ENCODE data around the gene MGAT2. TPM values are rescaled to one million over a fixed set of nuclear protein-coding genes. Genes with fewer than 3 reads are reported as not detected.
A peak's percentile ranks its signal among the peaks of the same experiment; 100 is the strongest.

The MGAT2 gene
- 10 to 100 TPM; 33.3 to 43.5 (median 39.7) TPM for total RNA-seq
- polyA plus RNA-seq, result 10 to 100 TPM; 20.5 to 23.9 (median 23.5) TPM
- long read RNA-seq, donor 1, transcript MGAT2-201 (1 exons, 2,687 nt), result major isoform, 50 of 50 reads
- long read RNA-seq, donor 1, partial matches to known transcripts, result 0 of 50 reads
- long read RNA-seq, donor 1, other reads (novel, unspliced or antisense), result 0 of 50 reads
- long read RNA-seq, donor 2, transcript MGAT2-201 (1 exons, 2,687 nt), result major isoform, 36 of 36 reads
- long read RNA-seq, donor 2, partial matches to known transcripts, result 0 of 36 reads
- long read RNA-seq, donor 2, other reads (novel, unspliced or antisense), result 0 of 36 reads

GRCh38 chr14:49620182-49621113 is at the start of gene MGAT2, which contains the start of gene RPL36AL:
Gene MGAT2 (plus strand): TSS chr14:49620799. CDS start chr14:49621269, 470 bp downstream.
Gene RPL36AL (minus strand): TSS chr14:49620626. CDS start chr14:49619104, 1,522 bp downstream.
- H3K27me3 ChIP-seq (replicated peaks in 1 of 7), result no peaks in the 10 kb centered on the region
- peaks cover 0 to 39% (median 15%) of the 10 kb centered on the region in 6 donors for H3K36me3 ChIP-seq
- peaks cover 39 to 81% (median 68%) of the 10 kb centered on the region in 6 donors for H3K4me1 ChIP-seq
- TF ChIP-seq POLR2AphosphoS5 (IDR thresholded peaks at IDR 0.05) (peak; percentile 99), POLR2A (IDR thresholded peaks at IDR 0.05) (peak; percentile 71 to 84 (median 76)), CTCF (IDR thresholded peaks at IDR 0.05 in 8 of 11, conservative IDR thresholded peaks at IDR 0.05 in 3 of 11) (peak in 8 of 11 experiments; percentile 24 to 63 (median 42))
- H3K27ac ChIP-seq, result peak within 1 kb of the TSS; percentile 86 to 98 (median 97)
- WGBS, 5 donors, result 0 to 1% (median 0%) methylated on average over 58 to 85 of the region's 85 CpGs
- peak; percentile 98 for DNase-seq
- H3K9me3 ChIP-seq, result no peaks in the 10 kb centered on the region
- H3K4me3 ChIP-seq, result peak within 1 kb of the TSS; percentile 82 to 98 (median 88)
- intact Hi-C loops (cut with DNase I; ENCODE audit: low total_unique reads), result loop anchor here (10.0 kb wide), 1 partner anchor 214 kb away; no protein-coding TSS in a partner anchor

- TF ChIP-seq POLR2A (IDR thresholded peaks at IDR 0.05), result no peak
- no peak for TF ChIP-seq CTCF (IDR thresholded peaks at IDR 0.05 in 8 of 11, conservative IDR thresholded peaks at IDR 0.05 in 3 of 11)
- no peak for TF ChIP-seq POLR2AphosphoS5 (IDR thresholded peaks at IDR 0.05)
- no peak overlapping the region for H3K27ac ChIP-seq
- no peak overlapping the region for H3K4me3 ChIP-seq
- no peak for DNase-seq
- H3K9me3 ChIP-seq, result peaks cover 0 to 13% (median 10%) of the 10 kb centered on the region in 8 donors
- H3K36me3 ChIP-seq, result peaks cover 0 to 62% (median 22%) of the 10 kb centered on the region in 6 donors
- intact Hi-C loops (cut with DNase I; ENCODE audit: low total_unique reads), result no loop called here
- no peaks in the 10 kb centered on the region for H3K27me3 ChIP-seq (replicated peaks in 1 of 7)
- 89 to 96% (median 93%) methylated on average over 5 of the region's 5 CpGs for WGBS, 5 donors
- H3K4me1 ChIP-seq, result no peaks in the 10 kb centered on the region
These were observed 46.6 kb upstream of the MGAT2 start for GRCh38 chr14:49574038-49574437.

- TF ChIP-seq POLR2AphosphoS5 (IDR thresholded peaks at IDR 0.05), result no peak
- TF ChIP-seq POLR2A (IDR thresholded peaks at IDR 0.05), result no peak
- TF ChIP-seq CTCF (IDR thresholded peaks at IDR 0.05 in 8 of 11, conservative IDR thresholded peaks at IDR 0.05 in 3 of 11), result no peak
- Histone ChIP-seq H3K9me3 (no peaks in the 10 kb centered on the region), H3K4me3 (no peak overlapping the region), H3K4me1 (peaks cover 5 to 37% (median 15%) of the 10 kb centered on the region in 6 donors), H3K36me3 (peaks cover 0 to 68% (median 31%) of the 10 kb centered on the region in 6 donors), H3K27ac (no peak overlapping the region), H3K27me3 (replicated peaks in 1 of 7) (no peaks in the 10 kb centered on the region)
- intact Hi-C loops (cut with DNase I; ENCODE audit: low total_unique reads), result no loop called here
- WGBS, 5 donors, result 97 to 100% (median 98%) methylated on average over 1 of the region's 1 CpG
- no peak for DNase-seq
These were observed 42.5 kb upstream of the MGAT2 start for GRCh38 chr14:49578141-49578540.

Data from spleen (tissue), 13 donors.